LoVo (cell line): ENCODE data around the gene FGF8.
A peak's percentile ranks its signal among the peaks of the same experiment; 100 is the strongest.

ENCODE experiments used
- DNase-seq: peaks from one replicate; pipeline ENCODE4 v3.0.0-alpha.2; 2016; ENCODE audit warnings: low spot score

Gene FGF8

GRCh38 chr10:101768791-101769170, 7.1 kb downstream of the FGF8 start:
- no peak for DNase-seq

- no peak for DNase-seq
Measured at GRCh38 chr10:101767966-101768790, 7.7 kb downstream of the FGF8 start.

GRCh38 chr10:101767600-101767945, 8.3 kb downstream of the FGF8 start:
- no peak for DNase-seq

GRCh38 chr10:101766753-101767599, 8.9 kb downstream of the FGF8 start:
- DNase-seq: no peak

- DNase-seq: no peak
Measured at GRCh38 chr10:101766306-101766705, 9.6 kb downstream of the FGF8 start.

GRCh38 chr10:101763141-101763846, 12.6 kb downstream of the FGF8 start:
- no peak for DNase-seq

GRCh38 chr10:101762736-101763135, 13.2 kb downstream of the FGF8 start:
- no peak for DNase-seq

GRCh38 chr10:101761226-101761625, 14.7 kb downstream of the FGF8 start:
- DNase-seq: no peak

- no peak for DNase-seq
Measured at GRCh38 chr10:101760510-101760909, 15.4 kb downstream of the FGF8 start.

- no peak for DNase-seq
Measured at GRCh38 chr10:101759309-101760247, 16.3 kb downstream of the FGF8 start.

- no peak for DNase-seq
Measured at GRCh38 chr10:101758858-101759257, 17.1 kb downstream of the FGF8 start.

- DNase-seq: no peak
Measured at GRCh38 chr10:101752241-101752640, 23.7 kb downstream of the FGF8 start.

GRCh38 chr10:101749047-101750016, 26.6 kb downstream of the FGF8 start:
- DNase-seq: no peak

- no peak for DNase-seq
Measured at GRCh38 chr10:101748496-101748895, 27.4 kb downstream of the FGF8 start.

- no peak for DNase-seq
Measured at GRCh38 chr10:101745074-101745696, 30.7 kb downstream of the FGF8 start.

GRCh38 chr10:101744267-101744666, 31.6 kb downstream of the FGF8 start:
- no peak for DNase-seq

- DNase-seq: no peak
Measured at GRCh38 chr10:101741938-101742337, 34.0 kb downstream of the FGF8 start.

GRCh38 chr10:101736666-101737065, 39.2 kb downstream of the FGF8 start:
- no peak for DNase-seq

- DNase-seq: no peak
Measured at GRCh38 chr10:101732096-101732495, 43.8 kb downstream of the FGF8 start.

- peak; percentile 34 for DNase-seq
Measured at GRCh38 chr10:101726115-101726387, 49.9 kb downstream of the FGF8 start.
